Measurements from ENCODE around the gene PIK3CD. TPM values are rescaled to one million over a fixed set of nuclear protein-coding genes. Genes with fewer than 3 reads are reported as not detected.

PIK3CD gene
- total and polyA plus RNA-seq, 2 donors, result 15.1 to 30.4 TPM

GRCh38 chr1:9723068-9723805, 71.7 kb downstream of the PIK3CD start:
- Histone ChIP-seq H3K9me3 (ENCODE audit: control insufficient read depth in 2 of 2, insufficient read depth in 1 of 2, low read length in 1 of 2) (peaks cover 6 to 37% of the 10 kb centered on the region in 2 donors), H3K36me3 (ENCODE audit: control insufficient read depth in 2 of 2, insufficient read depth in 2 of 2, low read length in 1 of 2) (peaks cover 70 to 80% of the 10 kb centered on the region in 2 donors), H3K27me3 (ENCODE audit: control insufficient read depth in 2 of 2, insufficient read depth in 1 of 2, low read length in 1 of 2) (peaks cover 0 to 3% of the 10 kb centered on the region in 2 donors), H3K4me3 (ENCODE audit: low read length in 2 of 2) (no peak overlapping the region), H3K27ac (ENCODE audit: low read depth in 1 of 2, low read length in 1 of 2) (no peak overlapping the region), H3K4me1 (ENCODE audit: control insufficient read depth in 2 of 2, insufficient read depth in 2 of 2, low read length in 2 of 2) (peaks cover 19 to 50% of the 10 kb centered on the region in 2 donors)
- no peak for DNase-seq (ENCODE audit: low read depth in 6 of 9, low spot score in 9 of 9)
- 97% methylated on average over 14 of the region's 14 CpGs for WGBS

DNA sequence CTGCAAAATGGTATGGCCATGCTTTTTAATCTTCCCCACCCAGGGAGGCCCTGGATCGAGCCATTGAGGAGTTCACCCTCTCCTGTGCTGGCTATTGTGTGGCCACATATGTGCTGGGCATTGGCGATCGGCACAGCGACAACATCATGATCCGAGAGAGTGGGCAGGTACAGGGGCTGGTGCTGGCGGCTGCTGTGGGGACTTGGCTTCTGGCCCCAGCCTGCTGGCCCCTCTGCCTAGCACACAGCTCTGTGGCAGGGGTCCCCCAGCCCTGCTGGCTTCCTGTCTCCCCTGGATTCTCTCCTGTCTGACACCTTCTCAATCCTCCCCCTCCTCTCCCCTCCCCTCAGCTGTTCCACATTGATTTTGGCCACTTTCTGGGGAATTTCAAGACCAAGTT, 72.4 kb downstream of the PIK3CD start:
- Histone ChIP-seq H3K4me1 (ENCODE audit: control insufficient read depth in 2 of 2, insufficient read depth in 2 of 2, low read length in 2 of 2) (peaks cover 17 to 50% of the 10 kb centered on the region in 2 donors), H3K27me3 (ENCODE audit: control insufficient read depth in 2 of 2, insufficient read depth in 1 of 2, low read length in 1 of 2) (peaks cover 0 to 3% of the 10 kb centered on the region in 2 donors), H3K4me3 (ENCODE audit: low read length in 2 of 2) (no peak overlapping the region), H3K27ac (ENCODE audit: low read depth in 1 of 2, low read length in 1 of 2) (no peak overlapping the region), H3K9me3 (ENCODE audit: control insufficient read depth in 2 of 2, insufficient read depth in 1 of 2, low read length in 1 of 2) (peaks cover 6 to 37% of the 10 kb centered on the region in 2 donors), H3K36me3 (ENCODE audit: control insufficient read depth in 2 of 2, insufficient read depth in 2 of 2, low read length in 1 of 2) (peaks cover 65 to 75% of the 10 kb centered on the region in 2 donors)
- no peak for DNase-seq (ENCODE audit: low read depth in 6 of 9, low spot score in 9 of 9)
- WGBS, result 100% methylated on average over 6 of the region's 6 CpGs

DNA sequence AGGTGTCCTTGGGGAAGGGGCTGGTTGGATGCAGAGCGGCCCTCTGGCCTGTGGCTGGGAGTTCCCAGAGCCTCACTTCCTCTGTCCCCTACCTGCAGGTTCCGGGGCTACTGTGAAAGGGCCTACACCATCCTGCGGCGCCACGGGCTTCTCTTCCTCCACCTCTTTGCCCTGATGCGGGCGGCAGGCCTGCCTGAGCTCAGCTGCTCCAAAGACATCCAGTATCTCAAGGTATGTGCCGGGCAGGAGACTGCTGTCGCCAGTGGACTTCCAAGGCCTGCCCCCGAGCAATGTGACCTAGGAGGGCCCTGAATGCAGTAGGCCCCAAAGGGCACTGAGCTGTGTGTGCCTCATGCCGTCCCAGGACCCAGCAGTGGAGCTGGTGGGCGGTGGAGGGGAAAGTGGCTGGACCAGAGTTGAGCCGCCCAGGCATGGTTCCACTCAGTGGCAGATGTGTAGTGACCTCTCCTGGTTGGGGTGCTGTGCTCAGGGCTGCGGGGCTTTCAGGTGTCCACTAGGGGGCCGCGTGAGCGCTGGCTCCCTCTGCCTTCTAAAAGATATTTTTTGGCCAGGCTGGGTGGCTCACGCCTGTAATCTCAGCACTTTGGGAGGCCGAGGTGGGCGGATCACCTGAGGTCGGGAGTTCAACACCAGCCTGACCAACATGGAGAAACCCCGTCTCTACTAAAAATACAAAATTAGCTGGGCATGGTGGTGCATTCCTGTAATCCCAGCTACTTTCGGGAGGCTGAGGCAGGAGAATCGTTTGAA, 73.4 kb downstream of the PIK3CD start:
- WGBS, result 87% methylated on average over 24 of the region's 24 CpGs
- peaks cover 72 to 80% of the 10 kb centered on the region in 2 donors for H3K36me3 ChIP-seq (ENCODE audit: control insufficient read depth in 2 of 2, insufficient read depth in 2 of 2, low read length in 1 of 2)
- H3K4me1 ChIP-seq (ENCODE audit: control insufficient read depth in 2 of 2, insufficient read depth in 2 of 2, low read length in 2 of 2), result peaks cover 17 to 47% of the 10 kb centered on the region in 2 donors

DNA sequence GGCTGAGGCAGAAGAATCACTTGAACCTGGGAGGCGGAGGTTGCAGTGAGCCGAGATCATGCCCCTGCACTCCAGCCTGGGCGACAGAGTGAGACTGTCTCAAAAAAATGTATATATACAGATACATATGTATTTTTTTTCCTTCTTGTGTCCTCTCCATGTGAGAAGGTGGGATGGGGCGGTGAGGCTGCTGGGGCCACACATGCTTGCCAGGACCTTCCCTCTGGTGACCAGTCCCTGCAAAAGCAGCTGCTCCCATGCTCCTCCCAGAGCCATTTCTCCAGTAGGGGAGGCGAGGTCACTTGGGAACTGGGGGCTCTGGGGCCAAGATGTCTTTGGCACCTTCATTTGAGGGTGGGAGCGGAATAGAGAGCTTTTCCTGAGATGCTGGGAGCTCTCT, 74.9 kb downstream of the PIK3CD start:
- DNase-seq (ENCODE audit: low read depth in 6 of 9, low spot score in 9 of 9), result no peak
- Histone ChIP-seq H3K27ac (ENCODE audit: low read depth in 1 of 2, low read length in 1 of 2) (no peak overlapping the region), H3K9me3 (ENCODE audit: control insufficient read depth in 2 of 2, insufficient read depth in 1 of 2, low read length in 1 of 2) (peaks cover 6 to 34% of the 10 kb centered on the region in 2 donors), H3K4me1 (ENCODE audit: control insufficient read depth in 2 of 2, insufficient read depth in 2 of 2, low read length in 2 of 2) (peaks cover 15 to 34% of the 10 kb centered on the region in 2 donors), H3K36me3 (ENCODE audit: control insufficient read depth in 2 of 2, insufficient read depth in 2 of 2, low read length in 1 of 2) (peaks cover 74 to 80% of the 10 kb centered on the region in 2 donors), H3K27me3 (ENCODE audit: control insufficient read depth in 2 of 2, insufficient read depth in 1 of 2, low read length in 1 of 2) (peaks cover 0 to 5% of the 10 kb centered on the region in 2 donors), H3K4me3 (ENCODE audit: low read length in 2 of 2) (no peak overlapping the region)
- WGBS, result 98% methylated on average over 6 of the region's 6 CpGs

More for the DNA sequence above, 73.4 kb downstream of the PIK3CD start:
- DNase-seq (ENCODE audit: low read depth in 6 of 9, low spot score in 9 of 9), result peak in 4 of 9 donors; percentile 32 to 68 (median 57)
- Histone ChIP-seq H3K27me3 (ENCODE audit: control insufficient read depth in 2 of 2, insufficient read depth in 1 of 2, low read length in 1 of 2) (peaks cover 0 to 3% of the 10 kb centered on the region in 2 donors), H3K9me3 (ENCODE audit: control insufficient read depth in 2 of 2, insufficient read depth in 1 of 2, low read length in 1 of 2) (peaks cover 6 to 37% of the 10 kb centered on the region in 2 donors), H3K27ac (ENCODE audit: low read depth in 1 of 2, low read length in 1 of 2) (no peak overlapping the region), H3K4me3 (ENCODE audit: low read length in 2 of 2) (no peak overlapping the region)

DNA sequence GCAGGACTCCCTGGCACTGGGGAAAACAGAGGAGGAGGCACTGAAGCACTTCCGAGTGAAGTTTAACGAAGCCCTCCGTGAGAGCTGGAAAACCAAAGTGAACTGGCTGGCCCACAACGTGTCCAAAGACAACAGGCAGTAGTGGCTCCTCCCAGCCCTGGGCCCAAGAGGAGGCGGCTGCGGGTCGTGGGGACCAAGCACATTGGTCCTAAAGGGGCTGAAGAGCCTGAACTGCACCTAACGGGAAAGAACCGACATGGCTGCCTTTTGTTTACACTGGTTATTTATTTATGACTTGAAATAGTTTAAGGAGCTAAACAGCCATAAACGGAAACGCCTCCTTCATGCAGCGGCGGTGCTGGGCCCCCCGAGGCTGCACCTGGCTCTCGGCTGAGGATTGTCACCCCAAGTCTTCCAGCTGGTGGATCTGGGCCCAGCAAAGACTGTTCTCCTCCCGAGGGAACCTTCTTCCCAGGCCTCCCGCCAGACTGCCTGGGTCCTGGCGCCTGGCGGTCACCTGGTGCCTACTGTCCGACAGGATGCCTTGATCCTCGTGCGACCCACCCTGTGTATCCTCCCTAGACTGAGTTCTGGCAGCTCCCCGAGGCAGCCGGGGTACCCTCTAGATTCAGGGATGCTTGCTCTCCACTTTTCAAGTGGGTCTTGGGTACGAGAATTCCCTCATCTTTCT, 75.5 kb downstream of the PIK3CD start:
- H3K4me3 ChIP-seq (ENCODE audit: low read length in 2 of 2), result no peak overlapping the region
- peaks cover 6 to 29% of the 10 kb centered on the region in 2 donors for H3K9me3 ChIP-seq (ENCODE audit: control insufficient read depth in 2 of 2, insufficient read depth in 1 of 2, low read length in 1 of 2)
- 97% methylated on average over 25 of the region's 25 CpGs for WGBS
- peaks cover 0 to 5% of the 10 kb centered on the region in 2 donors for H3K27me3 ChIP-seq (ENCODE audit: control insufficient read depth in 2 of 2, insufficient read depth in 1 of 2, low read length in 1 of 2)
- peaks cover 15 to 27% of the 10 kb centered on the region in 2 donors for H3K4me1 ChIP-seq (ENCODE audit: control insufficient read depth in 2 of 2, insufficient read depth in 2 of 2, low read length in 2 of 2)
- DNase-seq (ENCODE audit: low read depth in 6 of 9, low spot score in 9 of 9), result no peak
- H3K36me3 ChIP-seq (ENCODE audit: control insufficient read depth in 2 of 2, insufficient read depth in 2 of 2, low read length in 1 of 2), result peaks cover 74 to 81% of the 10 kb centered on the region in 2 donors
- H3K27ac ChIP-seq (ENCODE audit: low read depth in 1 of 2, low read length in 1 of 2), result no peak overlapping the region

GRCh38 chr1:9728451-9729295, 77.1 kb downstream of the PIK3CD start:
- peak in 7 of 9 donors; percentile 37 to 87 (median 60) for DNase-seq (ENCODE audit: low read depth in 6 of 9, low spot score in 9 of 9)
- H3K4me1 ChIP-seq (ENCODE audit: control insufficient read depth in 2 of 2, insufficient read depth in 2 of 2, low read length in 2 of 2), result peaks cover 15 to 22% of the 10 kb centered on the region in 2 donors
- 59% methylated on average over 33 of the region's 33 CpGs for WGBS
- peaks cover 2 to 18% of the 10 kb centered on the region in 2 donors for H3K9me3 ChIP-seq (ENCODE audit: control insufficient read depth in 2 of 2, insufficient read depth in 1 of 2, low read length in 1 of 2)
- H3K27me3 ChIP-seq (ENCODE audit: control insufficient read depth in 2 of 2, insufficient read depth in 1 of 2, low read length in 1 of 2), result peaks cover 0 to 5% of the 10 kb centered on the region in 2 donors
- peaks cover 74 to 81% of the 10 kb centered on the region in 2 donors for H3K36me3 ChIP-seq (ENCODE audit: control insufficient read depth in 2 of 2, insufficient read depth in 2 of 2, low read length in 1 of 2)
- H3K4me3 ChIP-seq (ENCODE audit: low read length in 2 of 2), result no peak overlapping the region
- peak overlapping the region; percentile 74 for H3K27ac ChIP-seq (ENCODE audit: low read depth in 1 of 2, low read length in 1 of 2)

GRCh38 chr1:9729523-9729922, 78.0 kb downstream of the PIK3CD start:
- peaks cover 2 to 11% of the 10 kb centered on the region in 2 donors for H3K9me3 ChIP-seq (ENCODE audit: control insufficient read depth in 2 of 2, insufficient read depth in 1 of 2, low read length in 1 of 2)
- H3K27ac ChIP-seq (ENCODE audit: low read depth in 1 of 2, low read length in 1 of 2), result peak overlapping the region; percentile 25 to 74
- H3K27me3 ChIP-seq (ENCODE audit: control insufficient read depth in 2 of 2, insufficient read depth in 1 of 2, low read length in 1 of 2), result peaks cover 0 to 5% of the 10 kb centered on the region in 2 donors
- 96% methylated on average over 12 of the region's 12 CpGs for WGBS
- no peak for DNase-seq (ENCODE audit: low read depth in 6 of 9, low spot score in 9 of 9)
- peaks cover 15 to 22% of the 10 kb centered on the region in 2 donors for H3K4me1 ChIP-seq (ENCODE audit: control insufficient read depth in 2 of 2, insufficient read depth in 2 of 2, low read length in 2 of 2)
- H3K4me3 ChIP-seq (ENCODE audit: low read length in 2 of 2), result no peak overlapping the region
- peaks cover 75 to 81% of the 10 kb centered on the region in 2 donors for H3K36me3 ChIP-seq (ENCODE audit: control insufficient read depth in 2 of 2, insufficient read depth in 2 of 2, low read length in 1 of 2)

All from thymus (tissue), 11 donors.